HCT116 (cell line): ENCODE results near the gene REPS2.

ENCODE experiments used
- EZH2 ChIP-seq: fragments of 200-600 bp; sonication (generic); IDR thresholded peaks from 2 replicates; pipeline ENCODE4 v1.6.1; 2017; ENCODE audit warnings: antibody characterized with exemption, mixed run types
- EZH2phosphoT487 ChIP-seq: fragments of 200-600 bp; IDR thresholded peaks from 2 replicates; pipeline ENCODE4 v1.6.1; 2018; ENCODE audit warnings: antibody characterized with exemption, borderline replicate concordance
- POLR2AphosphoS5 ChIP-seq: IDR thresholded peaks from 2 replicates; pipeline ENCODE4 v1.6.1; 2011; ENCODE audit warnings: mild to moderate bottlenecking, low read depth, low read length, moderate library complexity
- RAD21 ChIP-seq: IDR thresholded peaks from 2 replicates; pipeline ENCODE4 v1.6.1; 2012; ENCODE audit warnings: low read depth, mild to moderate bottlenecking
- TF ChIP-seq, protein P1 (sequence below): IDR thresholded peaks from 2 replicates; pipeline ENCODE4 v1.6.1; 2012; ENCODE audit warnings: low read depth
- TF ChIP-seq, protein P2 (sequence below), 3 experiments: fragments of 200-600 bp in 1 of 3; sonication (generic) in 1 of 3; IDR thresholded peaks in 2 of 3; conservative IDR thresholded peaks in 1 of 3; 2 replicates each; pipeline ENCODE4 v1.5.1; 2012 to 2017; ENCODE audit warnings: low read depth in 2 of 3, low read length in 2 of 3, antibody characterized with exemption in 1 of 3, borderline replicate concordance in 1 of 3, control low read depth in 1 of 3, mild to moderate bottlenecking in 1 of 3, mixed read lengths in 1 of 3, mixed run types in 1 of 3, moderate library complexity in 1 of 3; ENCODE audit not compliant: insufficient read depth in 1 of 3

DNA sequence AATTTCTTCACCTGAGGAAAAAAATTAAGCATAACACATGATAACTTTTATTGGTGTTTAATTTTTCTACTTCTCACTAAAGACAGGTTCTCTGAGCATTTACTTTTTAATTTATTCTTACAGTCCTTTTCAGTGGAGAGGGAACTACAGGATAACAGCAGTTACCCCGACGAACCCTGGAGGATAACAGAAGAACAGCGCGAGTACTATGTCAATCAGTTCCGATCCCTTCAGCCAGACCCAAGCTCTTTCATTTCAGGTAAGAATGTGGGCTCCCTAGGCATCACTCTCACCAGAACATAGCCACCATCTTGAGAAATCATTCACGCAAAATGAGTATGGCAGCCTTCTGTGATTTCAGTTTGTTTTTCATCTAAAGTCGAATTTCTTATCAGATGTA lies 100.8 kb downstream of the REPS2 start:
- TF ChIP-seq RAD21 (no peak), POLR2AphosphoS5 (no peak), EZH2phosphoT487 (no peak), EZH2 (no peak)
- TF ChIP-seq, protein P1, sequence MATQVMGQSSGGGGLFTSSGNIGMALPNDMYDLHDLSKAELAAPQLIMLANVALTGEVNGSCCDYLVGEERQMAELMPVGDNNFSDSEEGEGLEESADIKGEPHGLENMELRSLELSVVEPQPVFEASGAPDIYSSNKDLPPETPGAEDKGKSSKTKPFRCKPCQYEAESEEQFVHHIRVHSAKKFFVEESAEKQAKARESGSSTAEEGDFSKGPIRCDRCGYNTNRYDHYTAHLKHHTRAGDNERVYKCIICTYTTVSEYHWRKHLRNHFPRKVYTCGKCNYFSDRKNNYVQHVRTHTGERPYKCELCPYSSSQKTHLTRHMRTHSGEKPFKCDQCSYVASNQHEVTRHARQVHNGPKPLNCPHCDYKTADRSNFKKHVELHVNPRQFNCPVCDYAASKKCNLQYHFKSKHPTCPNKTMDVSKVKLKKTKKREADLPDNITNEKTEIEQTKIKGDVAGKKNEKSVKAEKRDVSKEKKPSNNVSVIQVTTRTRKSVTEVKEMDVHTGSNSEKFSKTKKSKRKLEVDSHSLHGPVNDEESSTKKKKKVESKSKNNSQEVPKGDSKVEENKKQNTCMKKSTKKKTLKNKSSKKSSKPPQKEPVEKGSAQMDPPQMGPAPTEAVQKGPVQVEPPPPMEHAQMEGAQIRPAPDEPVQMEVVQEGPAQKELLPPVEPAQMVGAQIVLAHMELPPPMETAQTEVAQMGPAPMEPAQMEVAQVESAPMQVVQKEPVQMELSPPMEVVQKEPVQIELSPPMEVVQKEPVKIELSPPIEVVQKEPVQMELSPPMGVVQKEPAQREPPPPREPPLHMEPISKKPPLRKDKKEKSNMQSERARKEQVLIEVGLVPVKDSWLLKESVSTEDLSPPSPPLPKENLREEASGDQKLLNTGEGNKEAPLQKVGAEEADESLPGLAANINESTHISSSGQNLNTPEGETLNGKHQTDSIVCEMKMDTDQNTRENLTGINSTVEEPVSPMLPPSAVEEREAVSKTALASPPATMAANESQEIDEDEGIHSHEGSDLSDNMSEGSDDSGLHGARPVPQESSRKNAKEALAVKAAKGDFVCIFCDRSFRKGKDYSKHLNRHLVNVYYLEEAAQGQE: no peak
- TF ChIP-seq, protein P2, sequence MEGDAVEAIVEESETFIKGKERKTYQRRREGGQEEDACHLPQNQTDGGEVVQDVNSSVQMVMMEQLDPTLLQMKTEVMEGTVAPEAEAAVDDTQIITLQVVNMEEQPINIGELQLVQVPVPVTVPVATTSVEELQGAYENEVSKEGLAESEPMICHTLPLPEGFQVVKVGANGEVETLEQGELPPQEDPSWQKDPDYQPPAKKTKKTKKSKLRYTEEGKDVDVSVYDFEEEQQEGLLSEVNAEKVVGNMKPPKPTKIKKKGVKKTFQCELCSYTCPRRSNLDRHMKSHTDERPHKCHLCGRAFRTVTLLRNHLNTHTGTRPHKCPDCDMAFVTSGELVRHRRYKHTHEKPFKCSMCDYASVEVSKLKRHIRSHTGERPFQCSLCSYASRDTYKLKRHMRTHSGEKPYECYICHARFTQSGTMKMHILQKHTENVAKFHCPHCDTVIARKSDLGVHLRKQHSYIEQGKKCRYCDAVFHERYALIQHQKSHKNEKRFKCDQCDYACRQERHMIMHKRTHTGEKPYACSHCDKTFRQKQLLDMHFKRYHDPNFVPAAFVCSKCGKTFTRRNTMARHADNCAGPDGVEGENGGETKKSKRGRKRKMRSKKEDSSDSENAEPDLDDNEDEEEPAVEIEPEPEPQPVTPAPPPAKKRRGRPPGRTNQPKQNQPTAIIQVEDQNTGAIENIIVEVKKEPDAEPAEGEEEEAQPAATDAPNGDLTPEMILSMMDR (IDR thresholded peaks at IDR 0.05 in 2 of 3, conservative IDR thresholded peaks at IDR 0.05 in 1 of 3; ENCODE audit: borderline replicate concordance in 1 of 3, insufficient read depth in 1 of 3, low read depth in 2 of 3, low read length in 2 of 3): no peak
